ENCODE data around the gene CHMP3. TPM values are rescaled to one million over a fixed set of nuclear protein-coding genes. Genes with fewer than 3 reads are reported as not detected.

CHMP3 gene
- total and polyA plus RNA-seq, 2 donors (not counting 1 experiment from before 2014, with no cell fraction given): 73.3 to 161 TPM

DNA sequence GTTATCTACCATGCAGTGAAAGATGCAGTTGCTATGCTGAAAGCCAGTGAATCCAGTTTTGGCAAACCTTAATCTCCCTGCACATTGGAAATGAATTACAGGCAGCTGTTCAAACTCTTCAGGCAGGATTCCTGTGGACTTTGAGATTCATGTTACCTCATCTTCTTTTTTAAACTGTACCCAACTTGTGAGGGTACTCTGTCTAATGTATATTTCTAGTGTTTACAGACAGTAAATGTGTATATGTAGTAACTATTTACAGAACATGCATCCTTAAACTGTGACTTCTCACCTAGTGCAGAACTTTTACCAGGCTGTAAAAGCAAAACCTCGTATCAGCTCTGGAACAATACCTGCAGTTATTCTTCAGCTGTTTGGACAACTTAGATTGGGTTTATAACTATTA lies 71.2 kb downstream of the CHMP3 start:
- Histone ChIP-seq H3K4me3 (replicated peaks in 1 of 4; ENCODE audit: control extremely low read depth in 1 of 4, insufficient read depth in 1 of 4, low read depth in 3 of 4, low read length in 4 of 4) (no peak overlapping the region), H2AFZ (ENCODE audit: low read length) (no peak overlapping the region), H3K4me2 (ENCODE audit: extremely low read depth, insufficient read depth, low read length) (no peak overlapping the region), H4K20me1 (ENCODE audit: control insufficient read depth, extremely low read depth, insufficient read depth, low read length) (no peaks in the 10 kb centered on the region), H3K27ac (ENCODE audit: insufficient read depth, low read length) (no peak overlapping the region), H3K9me3 (ENCODE audit: control insufficient read depth, insufficient read depth, low read depth, low read length) (no peaks in the 10 kb centered on the region), H3K27me3 (ENCODE audit: control insufficient read depth, insufficient read depth, low read length) (no peaks in the 10 kb centered on the region), H3K36me3 (ENCODE audit: control insufficient read depth, insufficient read depth, low read length) (peaks cover 11% of the 10 kb centered on the region), H3K9ac (ENCODE audit: insufficient read depth, low read length) (no peak overlapping the region), H3K79me2 (ENCODE audit: control insufficient read depth, insufficient read depth, low read length) (no peaks in the 10 kb centered on the region), H3K4me1 (ENCODE audit: control insufficient read depth, extremely low read depth, insufficient read depth, low read length) (no peaks in the 10 kb centered on the region)
- peak in 1 of 2 donors; percentile 60 for DNase-seq (ENCODE audit: low read depth in 2 of 2)
- no peak for TF ChIP-seq EZH2 (IDR thresholded peaks at IDR 0.05; ENCODE audit: low read length, missing control alignments)

DNA sequence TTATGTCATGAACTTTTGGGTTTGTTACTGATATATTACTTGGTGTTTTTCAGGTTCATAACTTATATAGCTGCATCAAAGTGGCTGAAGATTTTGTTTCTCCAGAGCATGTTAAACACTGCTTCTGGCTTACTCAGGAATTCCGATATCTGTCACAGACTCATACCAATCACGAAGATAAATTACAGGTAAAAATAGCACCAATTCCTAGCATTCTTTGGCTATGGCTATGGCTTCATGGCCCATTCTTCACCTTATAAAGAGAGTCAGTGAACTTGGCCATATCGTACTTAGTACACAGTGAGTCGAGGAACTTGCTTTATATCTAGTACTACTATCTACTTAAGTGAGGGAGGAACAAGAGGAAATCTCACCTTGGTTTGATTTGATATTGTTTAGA lies 72.2 kb downstream of the CHMP3 start:
- H3K4me1 ChIP-seq (ENCODE audit: control insufficient read depth, extremely low read depth, insufficient read depth, low read length): no peaks in the 10 kb centered on the region
- TF ChIP-seq, protein P1, sequence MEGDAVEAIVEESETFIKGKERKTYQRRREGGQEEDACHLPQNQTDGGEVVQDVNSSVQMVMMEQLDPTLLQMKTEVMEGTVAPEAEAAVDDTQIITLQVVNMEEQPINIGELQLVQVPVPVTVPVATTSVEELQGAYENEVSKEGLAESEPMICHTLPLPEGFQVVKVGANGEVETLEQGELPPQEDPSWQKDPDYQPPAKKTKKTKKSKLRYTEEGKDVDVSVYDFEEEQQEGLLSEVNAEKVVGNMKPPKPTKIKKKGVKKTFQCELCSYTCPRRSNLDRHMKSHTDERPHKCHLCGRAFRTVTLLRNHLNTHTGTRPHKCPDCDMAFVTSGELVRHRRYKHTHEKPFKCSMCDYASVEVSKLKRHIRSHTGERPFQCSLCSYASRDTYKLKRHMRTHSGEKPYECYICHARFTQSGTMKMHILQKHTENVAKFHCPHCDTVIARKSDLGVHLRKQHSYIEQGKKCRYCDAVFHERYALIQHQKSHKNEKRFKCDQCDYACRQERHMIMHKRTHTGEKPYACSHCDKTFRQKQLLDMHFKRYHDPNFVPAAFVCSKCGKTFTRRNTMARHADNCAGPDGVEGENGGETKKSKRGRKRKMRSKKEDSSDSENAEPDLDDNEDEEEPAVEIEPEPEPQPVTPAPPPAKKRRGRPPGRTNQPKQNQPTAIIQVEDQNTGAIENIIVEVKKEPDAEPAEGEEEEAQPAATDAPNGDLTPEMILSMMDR (conservative IDR thresholded peaks at IDR 0.05 in 1 of 2, IDR thresholded peaks at IDR 0.05 in 1 of 2; ENCODE audit: low read depth in 1 of 2, low read length in 2 of 2): no peak
- TF ChIP-seq EZH2 (IDR thresholded peaks at IDR 0.05; ENCODE audit: low read length, missing control alignments): no peak
- no peaks in the 10 kb centered on the region for H4K20me1 ChIP-seq (ENCODE audit: control insufficient read depth, extremely low read depth, insufficient read depth, low read length)
- H3K79me2 ChIP-seq (ENCODE audit: control insufficient read depth, insufficient read depth, low read length): no peaks in the 10 kb centered on the region
- no peaks in the 10 kb centered on the region for H3K27me3 ChIP-seq (ENCODE audit: control insufficient read depth, insufficient read depth, low read length)
- H3K4me2 ChIP-seq (ENCODE audit: extremely low read depth, insufficient read depth, low read length): no peak overlapping the region
- no peak overlapping the region for H3K9ac ChIP-seq (ENCODE audit: insufficient read depth, low read length)
- H3K36me3 ChIP-seq (ENCODE audit: control insufficient read depth, insufficient read depth, low read length): peaks cover 14% of the 10 kb centered on the region
- no peaks in the 10 kb centered on the region for H3K9me3 ChIP-seq (ENCODE audit: control insufficient read depth, insufficient read depth, low read depth, low read length)
- no peak overlapping the region for H3K4me3 ChIP-seq (replicated peaks in 1 of 4; ENCODE audit: control extremely low read depth in 1 of 4, insufficient read depth in 1 of 4, low read depth in 3 of 4, low read length in 4 of 4)
- no peak overlapping the region for H2AFZ ChIP-seq (ENCODE audit: low read length)
- no peak overlapping the region for H3K27ac ChIP-seq (ENCODE audit: insufficient read depth, low read length)
- DNase-seq (ENCODE audit: low read depth in 2 of 2): peak in 1 of 2 donors; percentile 76

DNA sequence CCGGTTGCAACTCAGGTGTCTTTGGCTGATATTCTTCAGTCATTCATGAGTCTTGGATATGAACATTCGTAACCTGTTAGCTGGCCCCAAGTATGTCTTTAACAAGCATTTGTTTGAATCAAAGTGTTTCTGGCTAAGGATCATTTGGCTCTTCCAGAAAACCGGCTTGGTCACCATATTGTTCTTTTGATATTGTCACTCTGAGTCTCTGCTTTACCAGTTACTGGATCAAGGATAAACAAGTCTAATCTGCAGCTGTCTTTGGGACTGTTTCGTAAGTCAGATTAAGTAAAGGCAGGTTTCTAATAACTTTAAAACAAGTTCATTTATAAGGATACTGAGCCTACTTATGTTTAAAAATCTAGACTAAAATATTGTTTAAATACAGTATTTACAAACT lies 73.0 kb downstream of the CHMP3 start:
- Histone ChIP-seq H3K79me2 (ENCODE audit: control insufficient read depth, insufficient read depth, low read length) (no peaks in the 10 kb centered on the region), H2AFZ (ENCODE audit: low read length) (no peak overlapping the region), H3K4me3 (replicated peaks in 1 of 4; ENCODE audit: control extremely low read depth in 1 of 4, insufficient read depth in 1 of 4, low read depth in 3 of 4, low read length in 4 of 4) (no peak overlapping the region), H4K20me1 (ENCODE audit: control insufficient read depth, extremely low read depth, insufficient read depth, low read length) (no peaks in the 10 kb centered on the region), H3K4me1 (ENCODE audit: control insufficient read depth, extremely low read depth, insufficient read depth, low read length) (no peaks in the 10 kb centered on the region), H3K4me2 (ENCODE audit: extremely low read depth, insufficient read depth, low read length) (no peak overlapping the region), H3K36me3 (ENCODE audit: control insufficient read depth, insufficient read depth, low read length) (peaks cover 14% of the 10 kb centered on the region), H3K9me3 (ENCODE audit: control insufficient read depth, insufficient read depth, low read depth, low read length) (no peaks in the 10 kb centered on the region), H3K27ac (ENCODE audit: insufficient read depth, low read length) (no peak overlapping the region), H3K9ac (ENCODE audit: insufficient read depth, low read length) (no peak overlapping the region), H3K27me3 (ENCODE audit: control insufficient read depth, insufficient read depth, low read length) (no peaks in the 10 kb centered on the region)
- DNase-seq (ENCODE audit: low read depth in 2 of 2): no peak
- no peak for TF ChIP-seq EZH2 (IDR thresholded peaks at IDR 0.05; ENCODE audit: low read length, missing control alignments)
- TF ChIP-seq, protein P1 (conservative IDR thresholded peaks at IDR 0.05 in 1 of 2, IDR thresholded peaks at IDR 0.05 in 1 of 2; ENCODE audit: low read depth in 1 of 2, low read length in 2 of 2): no peak
